ENCODE data around the gene GABRR3.

Gene GABRR3

DNA sequence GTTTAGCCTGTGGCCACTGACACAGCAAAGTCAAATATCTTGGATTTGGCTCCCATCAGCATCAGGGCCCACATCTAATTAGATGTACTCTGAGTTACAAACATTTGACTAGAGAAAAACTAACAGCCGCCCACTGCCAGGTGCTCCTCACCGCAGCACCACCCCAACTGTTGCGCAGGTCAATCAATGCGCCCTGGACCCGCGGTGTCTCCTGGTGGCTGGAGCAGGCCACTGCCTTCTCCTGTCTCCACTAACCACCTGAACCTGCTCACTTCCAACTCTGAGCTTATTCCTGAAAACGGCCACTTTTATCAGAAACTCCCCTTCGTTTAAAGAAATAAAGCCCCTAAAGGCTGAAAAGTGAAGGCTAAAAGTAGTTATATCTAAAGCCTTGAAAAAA, 67.1 kb downstream of the GABRR3 start:
- TF ChIP-seq ZFX (IDR thresholded peaks at IDR 0.05; ENCODE audit: borderline replicate concordance): no peak
- TF ChIP-seq, protein P1, sequence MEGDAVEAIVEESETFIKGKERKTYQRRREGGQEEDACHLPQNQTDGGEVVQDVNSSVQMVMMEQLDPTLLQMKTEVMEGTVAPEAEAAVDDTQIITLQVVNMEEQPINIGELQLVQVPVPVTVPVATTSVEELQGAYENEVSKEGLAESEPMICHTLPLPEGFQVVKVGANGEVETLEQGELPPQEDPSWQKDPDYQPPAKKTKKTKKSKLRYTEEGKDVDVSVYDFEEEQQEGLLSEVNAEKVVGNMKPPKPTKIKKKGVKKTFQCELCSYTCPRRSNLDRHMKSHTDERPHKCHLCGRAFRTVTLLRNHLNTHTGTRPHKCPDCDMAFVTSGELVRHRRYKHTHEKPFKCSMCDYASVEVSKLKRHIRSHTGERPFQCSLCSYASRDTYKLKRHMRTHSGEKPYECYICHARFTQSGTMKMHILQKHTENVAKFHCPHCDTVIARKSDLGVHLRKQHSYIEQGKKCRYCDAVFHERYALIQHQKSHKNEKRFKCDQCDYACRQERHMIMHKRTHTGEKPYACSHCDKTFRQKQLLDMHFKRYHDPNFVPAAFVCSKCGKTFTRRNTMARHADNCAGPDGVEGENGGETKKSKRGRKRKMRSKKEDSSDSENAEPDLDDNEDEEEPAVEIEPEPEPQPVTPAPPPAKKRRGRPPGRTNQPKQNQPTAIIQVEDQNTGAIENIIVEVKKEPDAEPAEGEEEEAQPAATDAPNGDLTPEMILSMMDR (IDR thresholded peaks at IDR 0.05): no peak
- H3K27ac ChIP-seq: no peak overlapping the region

DNA sequence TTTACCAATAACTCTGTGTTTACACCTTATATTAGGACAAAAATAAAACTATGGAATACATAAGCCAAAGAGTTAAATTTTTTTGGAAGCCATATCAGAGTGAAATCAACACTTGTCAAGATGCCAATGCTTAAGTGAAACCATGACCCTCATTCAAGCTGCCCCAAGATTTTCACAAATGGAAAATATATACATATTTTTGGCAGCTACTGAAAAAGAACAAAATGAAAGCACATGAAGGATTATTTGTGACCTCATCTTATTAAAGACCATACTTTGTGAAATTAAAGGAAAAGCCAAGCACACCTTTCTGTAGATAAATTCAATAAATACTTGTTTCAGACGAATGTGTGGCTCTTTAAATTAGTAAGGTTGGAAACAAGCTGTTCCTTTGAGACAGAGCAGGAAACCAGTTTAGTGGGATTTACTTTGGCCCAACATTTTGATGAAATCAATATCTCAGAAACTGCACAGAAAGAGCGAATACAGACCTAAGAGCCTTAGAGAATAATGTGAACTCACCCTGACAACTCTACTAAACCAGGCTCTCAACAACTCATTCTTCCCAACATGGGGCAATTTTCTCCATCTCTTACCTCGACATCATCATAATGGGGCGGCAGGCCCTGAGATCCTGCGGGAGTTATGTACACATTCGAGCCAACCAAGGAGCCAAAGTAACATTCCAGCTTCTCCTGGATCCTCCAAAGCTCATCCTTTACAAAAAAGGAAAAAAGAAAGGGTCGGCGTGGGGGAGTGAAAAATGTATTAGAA, 73.9 kb downstream of the GABRR3 start:
- TF ChIP-seq, protein P1 (IDR thresholded peaks at IDR 0.05): no peak
- no peak for TF ChIP-seq ZFX (IDR thresholded peaks at IDR 0.05; ENCODE audit: borderline replicate concordance)
- H3K27ac ChIP-seq: no peak overlapping the region

DNA sequence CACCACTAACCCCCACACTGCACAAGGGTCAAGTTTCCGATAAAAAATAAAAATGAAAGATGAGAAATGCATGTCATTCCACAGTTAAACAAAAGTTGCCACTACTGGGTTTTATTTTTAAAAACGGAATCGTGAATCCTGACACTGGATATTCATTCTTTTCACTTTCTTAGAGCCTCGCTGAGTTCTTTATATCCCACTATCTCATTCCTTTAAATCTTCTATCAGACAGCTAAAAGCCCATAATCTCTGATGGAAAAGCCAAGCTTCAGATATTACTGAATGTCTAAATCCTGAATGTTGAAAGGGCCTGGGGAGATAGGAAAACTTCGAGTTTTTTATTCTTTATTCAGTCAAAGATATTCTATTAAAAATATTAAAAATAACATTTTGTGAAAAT, 74.6 kb downstream of the GABRR3 start:
- TF ChIP-seq, protein P1 (IDR thresholded peaks at IDR 0.05): no peak
- no peak for TF ChIP-seq ZFX (IDR thresholded peaks at IDR 0.05; ENCODE audit: borderline replicate concordance)
- no peak overlapping the region for H3K27ac ChIP-seq

DNA sequence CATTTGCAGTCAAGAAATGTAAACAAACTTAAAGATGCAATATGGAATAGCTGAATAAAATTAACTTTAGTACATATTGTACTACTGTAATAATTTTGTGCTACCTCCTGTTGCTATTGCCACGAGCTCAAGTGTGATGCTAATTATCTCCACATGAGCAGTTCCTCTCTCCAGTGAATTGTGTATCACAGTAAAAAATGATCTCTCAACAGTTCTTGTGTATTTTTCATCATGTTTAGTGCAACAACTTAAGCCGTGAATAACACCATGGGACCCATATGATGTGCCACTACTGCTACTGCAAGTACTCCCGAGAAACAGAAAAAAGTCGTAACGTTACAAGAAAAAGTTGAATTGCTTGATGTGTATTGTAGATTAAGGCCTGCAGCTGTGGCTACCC, 75.2 kb downstream of the GABRR3 start:
- no peak overlapping the region for H3K27ac ChIP-seq
- TF ChIP-seq ZFX (IDR thresholded peaks at IDR 0.05; ENCODE audit: borderline replicate concordance): no peak
- TF ChIP-seq, protein P1 (IDR thresholded peaks at IDR 0.05): no peak

DNA sequence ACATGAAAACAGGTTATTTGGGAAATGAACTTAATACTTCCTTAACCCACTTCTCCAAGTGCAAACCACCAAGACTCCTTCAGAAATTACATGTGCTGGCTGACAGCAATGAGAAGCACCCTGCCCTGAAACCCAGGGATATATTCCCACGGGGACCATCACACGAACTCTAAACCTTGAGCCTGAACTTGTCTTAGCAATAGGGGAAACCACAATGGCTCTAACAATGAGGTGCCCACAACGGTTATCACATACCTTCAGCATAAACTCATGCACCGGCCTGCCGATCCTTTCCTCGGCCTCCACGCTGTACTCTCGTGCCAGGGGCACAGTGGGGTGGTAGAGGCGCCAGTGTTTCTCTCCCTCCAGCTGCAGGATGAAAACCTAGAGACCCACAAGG, 76.3 kb downstream of the GABRR3 start:
- TF ChIP-seq, protein P1 (IDR thresholded peaks at IDR 0.05): no peak
- no peak for TF ChIP-seq ZFX (IDR thresholded peaks at IDR 0.05; ENCODE audit: borderline replicate concordance)
- no peak overlapping the region for H3K27ac ChIP-seq

DNA sequence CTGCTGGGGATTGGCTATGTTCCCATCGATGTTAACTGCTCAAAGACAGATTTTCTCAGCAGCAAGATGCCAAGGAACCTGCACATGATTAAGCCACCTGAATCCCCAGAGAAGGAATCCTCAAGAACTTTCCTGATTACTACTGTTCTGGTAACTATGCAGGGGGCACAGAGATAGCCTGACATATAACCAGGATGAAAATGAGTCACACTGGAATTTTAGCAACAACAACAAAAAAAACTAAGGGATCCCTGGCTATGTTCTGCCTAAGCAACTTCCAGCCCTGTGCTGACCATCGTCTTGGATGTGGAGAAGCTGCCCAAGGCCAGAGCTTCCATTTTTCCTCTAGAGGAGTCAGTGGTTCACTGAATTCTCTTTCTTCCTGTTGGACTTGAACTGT, 76.7 kb downstream of the GABRR3 start:
- no peak overlapping the region for H3K27ac ChIP-seq
- no peak for TF ChIP-seq ZFX (IDR thresholded peaks at IDR 0.05; ENCODE audit: borderline replicate concordance)
- TF ChIP-seq, protein P1 (IDR thresholded peaks at IDR 0.05): no peak

DNA sequence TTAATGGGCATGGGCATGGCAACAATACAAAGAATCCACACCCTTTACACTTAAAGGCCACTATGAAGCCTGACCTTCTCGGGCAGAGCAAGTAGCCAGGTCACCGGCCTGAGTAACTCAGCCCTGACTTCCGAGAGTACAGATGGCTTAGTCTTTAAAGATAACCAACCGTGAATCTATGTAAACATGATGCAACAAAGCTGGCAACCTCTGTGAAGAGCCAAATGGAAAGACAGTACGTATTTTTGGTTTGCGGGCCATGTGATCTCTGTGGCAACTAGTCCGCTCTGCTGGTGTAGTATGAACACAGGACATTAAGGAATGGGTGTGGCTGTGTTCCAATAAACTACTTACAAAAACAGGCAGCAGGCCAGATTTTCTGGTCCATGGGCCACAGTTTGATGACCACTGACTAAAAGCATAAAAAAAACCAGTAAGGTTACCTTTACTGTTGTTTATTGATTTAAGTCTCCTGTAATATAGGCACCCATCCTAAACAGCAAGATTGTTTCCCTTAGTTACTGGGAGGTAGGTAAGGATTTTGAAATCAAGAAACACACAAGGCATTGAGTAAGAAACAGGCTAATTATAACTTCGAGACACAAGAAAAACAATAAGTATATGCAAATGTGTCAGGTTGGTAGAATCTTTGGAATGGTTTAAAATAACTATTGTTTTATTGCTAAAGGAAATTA, 77.4 kb downstream of the GABRR3 start:
- H3K27ac ChIP-seq: no peak overlapping the region
- TF ChIP-seq, protein P1 (IDR thresholded peaks at IDR 0.05): no peak
- TF ChIP-seq ZFX (IDR thresholded peaks at IDR 0.05; ENCODE audit: borderline replicate concordance): no peak
